Measurements from ENCODE around the gene METAP1D. TPM values are rescaled to one million over a fixed set of nuclear protein-coding genes. Genes with fewer than 3 reads are reported as not detected.
A peak's percentile ranks its signal among the peaks of the same experiment; 100 is the strongest.

The METAP1D gene
- total RNA-seq, 1 donor from 2014 or later, result 4.6 TPM

DNA sequence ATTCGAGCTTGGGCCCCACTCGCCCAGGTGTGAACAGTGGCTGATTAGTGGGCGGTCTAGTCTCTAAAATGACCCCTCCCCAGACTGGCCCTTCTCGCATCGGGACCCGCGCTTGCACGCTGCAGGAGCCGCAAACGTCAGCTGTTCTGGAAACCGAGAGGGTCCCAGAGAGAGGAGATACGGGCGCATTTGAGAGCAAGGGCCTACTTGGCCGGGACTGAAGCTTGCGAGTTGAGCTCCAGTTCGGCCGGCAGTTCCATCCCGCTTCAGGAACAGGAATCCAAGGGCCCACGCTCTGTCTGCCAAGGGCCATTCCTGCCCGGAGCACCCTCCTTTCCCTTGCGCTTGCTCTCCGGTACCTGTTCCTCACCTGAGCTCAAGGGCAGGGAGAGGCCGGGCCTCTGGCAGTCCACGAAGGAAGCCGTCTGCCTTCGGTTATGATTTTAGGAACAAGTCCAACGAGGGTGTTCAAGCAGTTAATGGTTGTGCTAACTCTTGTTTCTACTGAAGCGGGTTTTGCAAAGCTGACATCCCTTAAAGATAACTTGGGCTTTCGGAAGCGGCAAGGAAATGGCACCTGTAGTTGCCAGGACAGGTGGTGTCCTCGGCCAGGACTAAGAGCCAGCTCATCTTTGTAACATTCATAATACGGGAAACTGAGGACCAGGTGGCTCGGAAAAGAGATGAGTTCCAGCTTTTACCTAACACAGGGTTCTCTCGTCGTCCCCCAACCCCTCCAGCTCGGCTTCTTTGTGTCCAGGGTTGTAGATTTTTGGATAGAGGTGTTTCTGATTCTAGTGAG lies 81.7 kb downstream of the METAP1D start:
- Mint-ChIP-seq H3K36me3 (ENCODE audit: low read depth) (peaks cover 2% of the 10 kb centered on the region), H3K9me3 (ENCODE audit: low read depth) (no peaks in the 10 kb centered on the region), H3K4me3 (ENCODE audit: unreplicated experiment) (no peak overlapping the region), H3K27me3 (ENCODE audit: low read depth) (peaks cover 7% of the 10 kb centered on the region), H3K27ac (ENCODE audit: unreplicated experiment) (no peak overlapping the region), H3K4me1 (ENCODE audit: low read depth) (peaks cover 33% of the 10 kb centered on the region)
- DNase-seq (ENCODE audit: low spot score), result no peak
- no peak for TF ChIP-seq CTCF (IDR thresholded peaks at IDR 0.05)

DNA sequence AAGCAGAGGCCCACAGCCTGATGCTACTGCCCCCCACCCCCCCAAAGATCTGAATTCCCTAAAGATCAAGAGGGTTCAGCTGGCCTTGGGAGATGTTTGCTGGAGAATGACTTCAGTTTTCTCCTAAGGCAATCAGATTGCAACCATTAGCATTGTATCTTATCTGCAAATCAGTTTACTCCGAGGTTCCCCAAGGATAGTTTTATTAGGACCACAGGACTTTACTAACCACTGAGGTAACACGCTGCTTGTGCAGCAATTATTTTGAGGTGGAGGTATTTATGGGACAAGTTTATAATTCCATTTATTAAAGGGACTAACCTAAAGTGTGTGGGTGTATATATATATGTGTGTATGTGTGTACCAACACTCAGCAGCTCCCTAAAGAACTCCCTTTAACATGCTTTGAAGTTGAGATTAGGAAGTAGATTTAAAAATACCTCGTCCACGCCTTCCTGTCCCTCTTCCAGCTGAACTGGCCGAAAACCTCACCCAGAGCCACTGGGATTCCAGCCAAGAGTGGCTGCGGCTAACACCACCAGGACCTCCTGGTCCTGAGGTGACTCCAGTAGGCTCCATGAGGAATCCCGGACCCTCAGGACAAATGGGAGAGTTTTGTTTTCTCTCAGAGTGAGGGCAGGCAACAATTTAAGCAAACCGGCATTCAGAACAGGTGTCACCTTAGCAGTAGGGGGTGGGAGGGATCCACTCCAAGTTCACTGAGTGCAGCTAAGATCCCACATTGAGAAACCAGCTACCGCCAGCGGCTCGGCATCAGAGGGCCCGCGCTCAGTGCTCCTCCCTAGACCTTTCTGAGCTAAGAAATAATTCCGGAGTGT lies 82.6 kb downstream of the METAP1D start:
- no peak for DNase-seq (ENCODE audit: low spot score)
- Mint-ChIP-seq H3K4me3 (ENCODE audit: unreplicated experiment) (peak overlapping the region; percentile 61), H3K9me3 (ENCODE audit: low read depth) (no peaks in the 10 kb centered on the region), H3K4me1 (ENCODE audit: low read depth) (peaks cover 39% of the 10 kb centered on the region), H3K27ac (ENCODE audit: unreplicated experiment) (no peak overlapping the region), H3K27me3 (ENCODE audit: low read depth) (peaks cover 7% of the 10 kb centered on the region), H3K36me3 (ENCODE audit: low read depth) (peaks cover 2% of the 10 kb centered on the region)
- TF ChIP-seq CTCF (IDR thresholded peaks at IDR 0.05), result no peak

- Mint-ChIP-seq H3K4me3 (ENCODE audit: unreplicated experiment) (peak overlapping the region; percentile 61), H3K9me3 (ENCODE audit: low read depth) (no peaks in the 10 kb centered on the region), H3K27me3 (ENCODE audit: low read depth) (peaks cover 7% of the 10 kb centered on the region)
Measured at GRCh38 chr2:172082944-172083627, 83.3 kb downstream of the METAP1D start.

DNA sequence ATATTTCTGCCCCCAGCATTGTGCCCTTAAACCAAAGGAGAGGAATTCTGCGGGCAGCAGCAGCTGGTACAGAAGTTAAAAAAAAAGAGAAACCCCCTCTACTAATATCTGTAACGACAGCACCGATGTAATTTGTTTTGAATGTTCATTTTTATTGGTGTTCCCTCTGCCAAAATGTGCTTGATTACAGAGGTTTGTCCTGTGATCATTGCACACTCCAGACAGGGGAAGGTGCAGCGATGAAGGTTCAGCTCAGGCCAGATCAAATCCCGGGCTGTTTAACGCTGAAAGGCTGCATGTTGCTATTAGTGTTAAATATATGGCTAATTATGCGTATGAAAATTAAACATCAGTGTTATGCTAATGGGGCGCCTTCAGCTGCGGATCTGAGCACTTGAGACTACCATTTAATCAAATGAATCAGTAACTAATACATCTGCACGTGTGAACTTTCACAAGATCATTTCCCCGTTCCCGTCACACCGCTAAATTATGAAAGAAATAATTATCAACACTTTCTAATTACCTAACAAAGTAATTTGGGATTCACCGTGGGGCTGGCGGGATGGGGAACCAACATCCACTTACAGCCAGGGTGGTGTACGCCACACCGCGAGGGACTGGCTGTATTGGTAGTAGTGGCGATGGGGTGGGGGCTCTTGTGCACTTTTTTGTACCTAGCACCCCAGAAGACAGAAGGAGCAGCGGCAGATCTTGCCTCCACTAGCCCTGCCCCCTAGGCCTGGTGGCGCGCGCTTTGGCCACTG lies 84.1 kb downstream of the METAP1D start:
- H3K27ac Mint-ChIP-seq (ENCODE audit: unreplicated experiment), result peak overlapping the region; percentile 100
- H3K4me1 Mint-ChIP-seq (ENCODE audit: low read depth), result peaks cover 45% of the 10 kb centered on the region
- TF ChIP-seq CTCF (IDR thresholded peaks at IDR 0.05), result no peak
- H3K27me3 Mint-ChIP-seq (ENCODE audit: low read depth), result peaks cover 7% of the 10 kb centered on the region
- H3K9me3 Mint-ChIP-seq (ENCODE audit: low read depth), result no peaks in the 10 kb centered on the region
- DNase-seq (ENCODE audit: low spot score), result no peak
- H3K4me3 Mint-ChIP-seq (ENCODE audit: unreplicated experiment), result peak overlapping the region; percentile 98
- H3K36me3 Mint-ChIP-seq (ENCODE audit: low read depth), result peaks cover 10% of the 10 kb centered on the region

More at GRCh38 chr2:172082944-172083627, 83.3 kb downstream of the METAP1D start:
- no peak for DNase-seq (ENCODE audit: low spot score)
- peaks cover 4% of the 10 kb centered on the region for H3K36me3 Mint-ChIP-seq (ENCODE audit: low read depth)
- H3K4me1 Mint-ChIP-seq (ENCODE audit: low read depth), result peaks cover 39% of the 10 kb centered on the region
- no peak overlapping the region for H3K27ac Mint-ChIP-seq (ENCODE audit: unreplicated experiment)
- no peak for TF ChIP-seq CTCF (IDR thresholded peaks at IDR 0.05)
